ENCODE results near the gene INF2.
"Not testable (repeated sequence)": the region's sequence is repeated elsewhere in the genome, so short reads cannot be mapped to it uniquely, and the experiment has no call there.

INF2 gene

DNA sequence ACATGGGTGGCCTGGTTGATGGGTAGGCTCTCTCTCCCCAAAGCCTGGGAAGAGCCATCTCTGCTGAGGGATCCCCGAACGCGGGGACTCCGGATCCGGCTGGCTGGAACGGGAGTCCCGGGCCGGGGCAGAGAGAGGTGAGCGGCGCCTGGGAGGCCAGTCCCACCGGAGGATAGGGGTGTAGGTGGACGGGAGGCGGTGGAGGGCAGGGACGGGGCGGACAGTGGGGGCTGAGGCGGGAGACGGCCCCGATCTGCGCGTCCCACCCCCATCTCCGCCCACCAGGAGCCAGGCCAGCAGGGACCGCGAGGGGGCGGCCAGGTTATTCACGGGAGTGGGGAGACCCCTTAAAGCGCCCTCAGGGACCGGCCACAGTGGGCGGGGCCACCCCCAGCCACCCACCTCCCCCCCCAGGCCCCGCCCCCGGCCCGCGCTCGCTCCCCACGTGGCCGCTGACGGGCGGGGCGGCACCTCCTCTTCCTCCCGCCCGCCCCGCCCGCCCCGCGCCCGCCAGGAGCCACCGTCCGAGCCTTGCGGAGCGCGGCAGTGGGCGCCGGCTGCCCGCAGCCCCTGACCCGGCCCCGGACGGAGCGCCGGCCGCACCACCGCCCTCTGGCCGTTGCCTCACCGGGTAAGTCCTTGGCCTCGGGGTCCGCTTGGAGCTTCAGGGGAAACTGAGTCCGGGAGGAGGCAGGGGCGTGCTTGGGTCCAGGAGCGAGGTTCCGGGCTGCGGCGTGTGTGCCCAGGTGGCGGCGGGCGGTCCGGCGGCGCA is at the start of gene INF2:
Gene INF2, plus strand, starts transcription at position 510 of the 772 bp plus-strand sequence. CDS start 11,748 bp downstream, outside the sequence.
- peak; percentile 61 for DNase-seq

DNA sequence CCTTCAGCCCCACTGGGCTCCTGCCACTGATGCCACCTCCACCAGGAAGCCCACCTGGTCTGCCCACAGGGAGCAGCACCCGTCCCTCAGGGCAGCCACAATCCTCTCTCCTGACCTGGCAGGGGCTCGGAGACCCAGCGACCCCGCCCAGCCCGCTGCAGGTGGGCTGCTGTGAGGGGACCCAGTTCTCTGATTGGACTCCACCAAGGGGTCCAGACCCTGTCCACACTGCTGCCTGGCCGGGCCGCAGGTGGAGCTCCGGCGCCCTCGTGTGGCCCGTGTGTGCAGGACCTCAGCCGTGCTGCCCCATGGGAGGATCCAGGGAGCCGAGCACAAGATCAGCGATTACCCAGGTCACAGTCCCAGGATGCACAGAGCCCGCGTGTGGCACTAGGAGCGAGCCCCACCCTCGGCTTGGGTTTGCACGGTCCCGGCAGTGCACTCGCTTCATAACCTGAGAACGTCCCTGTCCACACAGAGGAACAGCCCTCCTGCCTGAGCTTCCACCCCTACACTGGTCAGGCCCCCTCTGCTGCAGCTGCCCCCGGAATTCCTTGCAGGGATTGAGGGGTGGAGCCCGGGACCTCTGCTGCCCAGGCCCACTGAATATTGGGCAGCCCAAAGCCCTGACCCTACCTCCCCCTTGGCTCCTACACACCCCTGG is 49.4 kb upstream of the INF2 start:
- peak; percentile 62 for DNase-seq

GRCh38 chr14:104640681-104641080 is 48.7 kb upstream of the INF2 start:
- DNase-seq: no peak

GRCh38 chr14:104641753-104642539 is 47.5 kb upstream of the INF2 start:
- no peak for DNase-seq

DNA sequence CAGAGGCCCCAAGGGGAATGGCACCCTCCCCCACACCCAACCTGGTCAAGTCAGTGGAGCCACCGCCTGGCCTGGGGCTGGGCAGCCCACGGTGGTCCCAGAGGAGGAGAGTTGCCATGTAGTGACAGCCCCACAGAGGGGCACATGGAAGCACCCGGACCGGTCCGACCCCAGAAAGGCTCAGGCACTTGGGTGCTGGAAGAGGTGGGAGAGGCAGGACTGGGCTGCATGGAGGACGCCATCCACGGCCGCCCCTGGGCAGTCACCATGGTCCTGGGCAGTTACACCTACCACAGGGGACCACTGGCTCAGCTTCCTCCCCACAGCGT is 46.9 kb upstream of the INF2 start:
- DNase-seq: no peak

- DNase-seq: no peak
These were observed 46.1 kb upstream of the INF2 start for GRCh38 chr14:104643306-104643705.

DNA sequence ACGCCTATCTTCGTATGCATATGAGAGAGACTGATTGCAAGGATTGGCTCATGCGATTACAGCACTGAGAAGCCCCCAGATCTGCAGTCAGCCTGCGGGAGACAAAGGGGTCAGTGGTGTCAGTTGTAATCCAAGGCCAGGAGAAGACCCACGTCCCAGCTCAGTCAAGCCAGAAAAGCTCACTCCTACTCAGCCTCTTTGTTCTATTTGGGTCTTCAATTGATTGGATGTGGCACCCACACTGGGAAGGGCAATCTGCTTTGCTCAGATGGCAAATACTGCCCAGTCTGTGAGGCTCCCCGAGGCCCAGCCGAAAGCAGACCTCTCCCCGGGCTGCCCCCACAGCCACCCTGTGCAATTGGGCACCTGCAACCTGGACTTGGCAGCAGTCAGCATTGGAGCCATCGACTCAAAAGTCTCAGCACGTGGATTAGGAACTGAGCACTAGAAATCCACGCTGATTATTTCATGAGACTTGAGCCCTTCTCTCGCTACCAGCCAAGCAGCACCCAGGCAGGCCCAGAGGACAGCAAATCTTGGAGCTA is 45.3 kb upstream of the INF2 start:
- no peak for DNase-seq

DNA sequence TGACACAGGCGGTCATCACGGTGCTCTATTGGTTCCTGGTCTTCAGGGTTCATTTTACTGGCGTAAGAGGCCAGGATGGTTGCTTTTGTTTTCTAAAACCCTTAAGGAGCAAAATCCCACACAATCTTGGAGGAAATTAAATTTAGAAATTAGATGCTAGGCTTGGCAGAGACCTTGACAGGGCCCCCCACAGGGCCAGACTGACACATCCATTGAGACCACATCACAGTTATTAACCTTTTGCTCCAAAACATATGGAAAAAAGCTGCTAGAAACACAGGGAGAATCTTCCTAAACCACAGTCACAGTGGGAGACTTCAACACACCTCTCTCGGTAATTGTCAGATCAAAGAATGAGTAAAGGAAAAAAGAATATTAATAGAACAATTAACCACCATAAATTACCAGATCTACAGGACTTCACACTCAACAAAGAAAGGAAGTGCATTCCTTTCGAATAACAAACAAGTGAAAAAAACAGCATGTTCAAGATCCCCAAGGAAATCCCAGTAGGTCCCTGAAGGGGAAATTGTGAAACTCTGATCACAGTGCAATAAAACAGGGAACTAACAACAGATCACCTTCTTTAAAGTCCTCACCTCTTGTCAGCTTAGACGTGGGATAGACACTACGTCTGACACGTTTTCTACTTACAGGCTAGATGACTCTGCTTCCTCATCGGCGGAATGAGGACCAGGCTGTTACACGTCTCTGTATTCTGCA is 44.6 kb upstream of the INF2 start:
- no peak for DNase-seq

DNA sequence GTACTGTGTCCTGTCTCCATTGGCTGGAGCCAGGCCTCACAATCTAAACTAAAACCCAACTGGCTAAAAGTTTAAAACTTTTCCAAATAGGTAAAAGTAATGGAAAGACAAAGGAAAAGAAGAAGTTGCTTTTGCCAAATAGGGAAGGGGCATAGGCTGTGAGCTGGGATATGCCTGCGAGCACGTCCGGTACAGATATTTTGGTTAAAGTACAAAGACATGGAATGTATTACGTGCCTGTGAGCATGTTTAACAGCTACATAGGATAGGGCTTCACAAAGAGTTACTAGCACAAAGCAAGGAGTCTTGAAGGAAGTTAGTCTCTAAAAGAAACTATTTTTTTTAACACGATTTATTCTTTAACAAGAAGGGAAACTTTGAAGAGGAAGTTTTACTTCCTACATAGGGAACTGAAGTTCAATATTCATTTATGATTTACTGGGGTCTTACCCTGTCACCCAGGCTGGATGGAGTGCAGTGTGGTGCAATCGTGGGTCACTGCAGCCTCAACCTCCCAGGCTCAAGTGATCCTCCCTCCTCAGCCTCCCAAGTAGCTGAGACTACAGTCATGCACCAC is 41.9 kb upstream of the INF2 start:
- DNase-seq: no peak

DNA sequence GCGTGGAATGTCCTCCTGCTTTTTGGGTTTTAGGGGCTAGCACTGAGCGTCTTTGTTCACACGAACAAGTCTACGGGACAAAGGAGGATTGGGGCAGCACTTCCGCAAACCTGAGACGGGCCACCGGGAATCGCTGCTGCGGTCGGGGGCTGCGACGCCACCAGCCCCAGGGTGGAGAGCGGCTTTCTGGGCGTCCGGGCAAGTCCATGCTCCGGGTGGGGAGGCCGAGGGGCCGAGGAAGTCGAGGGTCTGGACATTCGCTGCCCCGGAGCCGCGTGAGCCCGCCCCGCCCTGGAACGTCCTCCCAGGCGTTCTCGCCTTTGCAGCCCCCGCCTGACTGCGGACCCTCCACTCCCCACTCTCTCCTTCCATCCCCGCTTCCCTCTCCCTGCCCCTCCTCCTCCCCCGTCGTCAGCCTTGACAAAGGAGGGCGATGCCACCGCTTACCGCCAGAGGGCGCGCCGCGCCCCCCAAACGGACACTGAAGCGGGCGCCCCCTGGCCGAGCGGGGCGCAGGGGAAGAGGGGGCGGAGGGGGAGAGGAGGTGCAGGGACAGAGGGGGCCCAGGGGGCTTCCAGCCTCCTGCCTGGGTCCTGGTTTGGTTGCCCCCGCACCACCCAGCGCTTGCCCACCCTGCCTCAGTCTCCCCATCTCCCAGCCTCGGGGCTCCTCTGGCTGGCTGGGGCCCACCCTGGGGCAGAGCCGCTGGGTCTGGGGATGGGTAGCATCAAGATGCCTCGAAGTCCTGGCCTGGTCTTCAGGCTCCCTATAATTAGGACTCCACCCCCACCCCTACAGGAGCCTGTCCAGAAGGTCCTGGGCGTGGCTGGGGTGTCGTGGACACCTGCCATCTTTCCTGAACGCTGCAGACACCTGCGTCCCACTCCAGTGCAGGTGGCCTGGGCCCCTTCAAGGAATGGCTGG is 39.1 kb upstream of the INF2 start:
- peak; percentile 77 for DNase-seq

DNA sequence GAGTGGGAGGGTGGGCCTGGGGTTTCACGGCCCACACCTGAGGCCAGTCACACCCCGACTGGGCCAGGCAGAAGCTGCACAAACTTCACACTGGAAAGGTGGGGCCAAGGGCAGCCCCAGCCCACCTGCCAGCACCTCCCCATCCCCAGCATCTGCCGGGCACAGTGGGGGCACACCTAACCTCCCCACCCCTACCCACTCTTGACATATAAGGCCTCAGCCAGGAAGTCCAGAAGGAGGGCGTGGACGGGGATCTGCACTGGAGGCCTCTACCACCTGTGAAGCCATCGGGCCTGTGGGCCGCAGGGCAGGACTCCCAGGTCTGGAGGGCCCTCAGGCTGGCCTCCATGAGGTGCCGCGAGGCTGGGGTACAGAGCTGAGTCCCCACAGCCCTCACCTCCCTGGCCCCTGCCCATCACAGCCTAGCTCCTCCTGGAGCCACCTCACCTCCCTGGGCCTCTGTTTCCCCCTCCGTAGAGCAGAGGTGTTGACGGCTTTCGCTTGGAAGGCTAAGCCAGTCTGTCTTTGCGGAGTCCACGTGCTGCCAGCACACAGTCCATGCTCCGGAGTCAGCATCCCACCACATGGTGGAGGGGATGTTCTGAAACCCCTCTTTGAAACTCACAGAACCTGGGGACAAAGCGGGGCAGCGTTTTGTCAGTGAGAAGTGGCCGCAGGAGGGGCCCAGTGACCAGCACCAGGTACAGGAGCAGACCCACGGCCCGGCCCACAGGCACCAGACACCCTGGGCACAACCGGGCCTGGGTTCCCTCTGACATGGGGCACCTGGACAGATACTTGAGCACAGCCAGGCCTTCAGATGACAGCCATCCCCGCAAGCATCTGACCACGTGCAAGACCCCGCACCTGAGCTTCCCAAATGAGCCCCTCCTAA is 38.2 kb upstream of the INF2 start:
- no peak for DNase-seq

GRCh38 chr14:104651876-104652260 is 37.5 kb upstream of the INF2 start:
- no peak for DNase-seq

- DNase-seq: no peak
These were observed 37.0 kb upstream of the INF2 start for GRCh38 chr14:104652386-104652785.

DNA sequence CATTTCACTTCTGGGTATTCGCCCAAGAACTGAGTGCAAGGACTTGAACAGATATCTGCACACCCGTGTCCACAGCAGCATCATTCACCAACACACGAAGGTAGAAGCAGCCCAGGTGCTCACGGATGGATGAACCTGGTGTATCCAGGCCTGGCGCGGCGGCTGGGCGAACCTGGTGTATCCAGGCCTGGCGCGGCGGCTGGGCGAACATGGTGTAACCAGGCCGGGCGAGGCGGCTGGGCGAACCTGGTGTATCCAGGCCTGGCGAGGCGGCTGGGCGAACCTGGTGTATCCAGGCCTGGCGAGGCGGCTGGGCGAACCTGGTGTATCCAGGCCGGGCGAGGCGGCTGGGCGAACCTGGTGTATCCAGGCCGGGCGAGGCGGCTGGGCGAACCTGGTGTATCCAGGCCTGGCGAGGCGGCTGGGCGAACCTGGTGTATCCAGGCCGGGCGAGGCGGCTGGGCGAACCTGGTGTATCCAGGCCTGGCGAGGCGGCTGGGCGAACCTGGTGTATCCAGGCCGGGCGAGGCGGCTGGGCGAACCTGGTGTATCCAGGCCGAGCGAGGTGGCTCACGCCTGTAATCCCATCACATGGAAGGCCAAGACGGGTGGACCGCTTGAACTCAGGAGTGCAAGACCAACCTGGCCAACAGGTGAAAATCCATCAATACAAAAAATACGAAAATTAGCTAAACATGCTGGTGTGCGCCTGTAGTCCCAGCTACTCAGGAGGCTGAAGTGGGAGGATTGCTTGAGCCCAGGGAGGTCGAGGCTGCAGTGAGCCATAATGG is 36.1 kb upstream of the INF2 start:
- DNase-seq: not testable (repeated sequence)

- no peak for DNase-seq
These were observed 35.3 kb upstream of the INF2 start for GRCh38 chr14:104654119-104654518.

- DNase-seq: no peak
These were observed 34.1 kb upstream of the INF2 start for GRCh38 chr14:104655128-104655848.

- DNase-seq: no peak
These were observed 33.3 kb upstream of the INF2 start for GRCh38 chr14:104656014-104656714.

- DNase-seq: no peak
These were observed 32.3 kb upstream of the INF2 start for GRCh38 chr14:104657101-104657524.
